ENCODE data around the gene TAAR1.
A peak's percentile ranks its signal among the peaks of the same experiment; 100 is the strongest.
"Not testable (repeated sequence)": the region's sequence is repeated elsewhere in the genome, so short reads cannot be mapped to it uniquely, and the experiment has no call there.

The TAAR1 gene

DNA sequence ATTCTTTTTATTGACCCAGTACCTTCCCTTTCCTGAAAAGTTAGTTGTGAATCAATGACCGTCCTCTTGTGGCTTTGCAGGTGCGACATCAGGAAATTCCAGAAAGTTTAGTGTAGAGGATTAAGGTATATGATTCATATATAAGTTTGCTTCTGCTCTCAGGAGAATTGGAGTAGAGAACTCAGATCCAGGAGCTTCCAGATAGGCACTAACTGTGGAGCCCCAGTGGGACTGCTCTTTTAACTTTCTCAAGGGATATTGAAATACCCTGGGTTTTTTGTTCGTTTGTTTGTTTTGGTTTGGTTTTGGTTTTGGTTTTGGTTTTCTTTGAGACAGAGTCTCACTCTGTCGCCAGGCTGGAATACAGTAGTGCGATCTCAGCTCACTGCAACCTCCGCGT, 44.4 kb downstream of the TAAR1 start:
- no peak for DNase-seq (ENCODE audit: extremely low read depth, insufficient read length)
- Histone ChIP-seq H3K36me3 (ENCODE audit: control insufficient read depth, insufficient read depth, low read length) (no peaks in the 10 kb centered on the region), H3K27me3 (replicated peaks; ENCODE audit: control insufficient read depth, insufficient read depth, low read length) (no peaks in the 10 kb centered on the region), H3K4me3 (replicated peaks; ENCODE audit: low read depth, low read length) (peak overlapping the region; percentile 28; the same call in 1 of the 2 replicates)
- TF ChIP-seq, protein P1, sequence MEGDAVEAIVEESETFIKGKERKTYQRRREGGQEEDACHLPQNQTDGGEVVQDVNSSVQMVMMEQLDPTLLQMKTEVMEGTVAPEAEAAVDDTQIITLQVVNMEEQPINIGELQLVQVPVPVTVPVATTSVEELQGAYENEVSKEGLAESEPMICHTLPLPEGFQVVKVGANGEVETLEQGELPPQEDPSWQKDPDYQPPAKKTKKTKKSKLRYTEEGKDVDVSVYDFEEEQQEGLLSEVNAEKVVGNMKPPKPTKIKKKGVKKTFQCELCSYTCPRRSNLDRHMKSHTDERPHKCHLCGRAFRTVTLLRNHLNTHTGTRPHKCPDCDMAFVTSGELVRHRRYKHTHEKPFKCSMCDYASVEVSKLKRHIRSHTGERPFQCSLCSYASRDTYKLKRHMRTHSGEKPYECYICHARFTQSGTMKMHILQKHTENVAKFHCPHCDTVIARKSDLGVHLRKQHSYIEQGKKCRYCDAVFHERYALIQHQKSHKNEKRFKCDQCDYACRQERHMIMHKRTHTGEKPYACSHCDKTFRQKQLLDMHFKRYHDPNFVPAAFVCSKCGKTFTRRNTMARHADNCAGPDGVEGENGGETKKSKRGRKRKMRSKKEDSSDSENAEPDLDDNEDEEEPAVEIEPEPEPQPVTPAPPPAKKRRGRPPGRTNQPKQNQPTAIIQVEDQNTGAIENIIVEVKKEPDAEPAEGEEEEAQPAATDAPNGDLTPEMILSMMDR (IDR thresholded peaks at IDR 0.05; ENCODE audit: insufficient read depth, low read length, poor library complexity, severe bottlenecking), result no peak

DNA sequence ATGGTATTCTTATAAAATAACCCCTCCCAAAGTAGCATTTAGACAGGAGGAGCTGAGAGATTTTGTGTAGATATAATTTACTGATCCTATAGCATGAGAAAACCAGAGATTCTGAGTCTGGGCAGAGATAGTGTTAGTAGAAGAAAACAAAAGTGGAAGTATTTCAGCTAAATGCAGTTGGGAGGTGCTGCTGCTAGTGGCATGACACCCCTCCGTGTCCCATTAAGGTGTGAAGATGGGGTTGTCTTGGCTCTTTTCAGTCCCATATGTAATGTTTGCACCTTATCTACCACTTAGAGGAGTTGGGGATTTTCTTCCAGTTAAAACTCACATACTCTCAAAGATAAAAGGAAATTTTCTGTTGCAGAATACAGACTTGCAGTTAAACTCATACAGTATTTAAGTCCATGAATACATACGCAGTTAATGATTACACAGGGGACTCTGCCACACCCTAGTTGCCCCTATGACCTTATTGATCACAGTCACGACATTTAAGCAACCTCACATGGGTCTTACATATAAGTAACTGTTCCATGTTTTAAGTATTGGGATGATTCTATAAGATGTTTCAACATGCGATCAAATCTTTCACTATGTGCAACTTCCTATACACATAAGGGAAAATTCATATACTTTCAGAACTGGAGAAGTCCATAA, 46.4 kb downstream of the TAAR1 start:
- Histone ChIP-seq H3K27me3 (replicated peaks; ENCODE audit: control insufficient read depth, insufficient read depth, low read length) (no peaks in the 10 kb centered on the region), H3K36me3 (ENCODE audit: control insufficient read depth, insufficient read depth, low read length) (no peaks in the 10 kb centered on the region), H3K4me3 (replicated peaks; ENCODE audit: low read depth, low read length) (no peak overlapping the region)
- TF ChIP-seq, protein P1 (IDR thresholded peaks at IDR 0.05; ENCODE audit: insufficient read depth, low read length, poor library complexity, severe bottlenecking), result no peak
- no peak for DNase-seq (ENCODE audit: extremely low read depth, insufficient read length)

DNA sequence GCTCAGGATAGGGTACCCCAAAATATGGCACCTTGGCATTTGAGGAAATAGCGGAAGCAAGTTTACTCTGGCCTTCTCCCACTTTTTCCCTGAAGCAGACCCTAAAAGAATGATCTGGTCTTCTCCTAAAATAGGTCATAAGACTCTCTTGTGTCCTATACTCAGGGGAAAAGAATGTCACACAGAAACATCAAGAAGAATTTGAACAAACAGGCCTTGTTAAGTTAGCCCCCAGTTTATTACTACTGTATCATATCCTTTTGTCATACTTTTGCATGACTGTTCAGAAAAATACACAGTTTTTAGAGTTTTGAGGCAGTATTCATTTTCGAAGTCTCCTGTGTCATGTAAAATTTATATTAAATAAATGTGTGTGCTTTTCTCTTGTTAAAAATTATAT, 47.4 kb downstream of the TAAR1 start:
- no peak for DNase-seq (ENCODE audit: extremely low read depth, insufficient read length)
- Histone ChIP-seq H3K27me3 (replicated peaks; ENCODE audit: control insufficient read depth, insufficient read depth, low read length) (no peaks in the 10 kb centered on the region), H3K4me3 (replicated peaks; ENCODE audit: low read depth, low read length) (no peak overlapping the region), H3K36me3 (ENCODE audit: control insufficient read depth, insufficient read depth, low read length) (no peaks in the 10 kb centered on the region)
- TF ChIP-seq, protein P1 (IDR thresholded peaks at IDR 0.05; ENCODE audit: insufficient read depth, low read length, poor library complexity, severe bottlenecking), result no peak

DNA sequence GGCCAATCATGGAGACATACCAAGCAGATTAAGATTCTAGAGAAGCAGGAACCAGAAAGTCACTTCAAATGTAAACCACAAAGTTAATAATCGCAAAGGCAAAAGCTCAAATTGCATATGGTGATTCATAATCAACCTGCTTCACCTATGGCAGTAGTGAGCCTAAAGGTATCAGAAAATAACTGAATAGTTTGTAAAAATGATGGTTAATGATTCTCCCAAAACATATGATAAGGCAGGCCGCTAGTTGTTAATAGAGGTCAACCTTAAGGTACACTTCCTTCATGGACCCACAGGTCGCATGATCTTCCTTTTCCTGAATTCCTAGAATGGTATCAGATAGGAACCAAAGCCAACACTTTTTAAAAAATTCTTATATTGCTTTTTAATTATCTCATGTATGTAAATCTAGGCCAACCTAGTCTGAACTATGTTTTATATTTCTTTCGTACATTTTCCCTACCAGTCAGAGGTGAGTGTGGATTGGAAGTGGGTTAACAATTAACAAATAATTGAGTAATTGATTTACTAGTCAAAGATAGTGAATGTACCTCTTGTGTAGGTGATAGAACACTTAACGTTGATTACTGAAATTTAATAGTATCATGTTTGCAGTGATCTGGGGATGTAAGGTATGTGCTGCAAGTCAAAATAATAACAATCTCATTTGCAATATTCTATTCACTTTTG, 51.3 kb downstream of the TAAR1 start:
- H3K27me3 ChIP-seq (replicated peaks; ENCODE audit: control insufficient read depth, insufficient read depth, low read length), result no peaks in the 10 kb centered on the region; the same call in 1 of the 2 replicates
- no peaks in the 10 kb centered on the region for H3K36me3 ChIP-seq (ENCODE audit: control insufficient read depth, insufficient read depth, low read length)
- TF ChIP-seq, protein P1 (IDR thresholded peaks at IDR 0.05; ENCODE audit: insufficient read depth, low read length, poor library complexity, severe bottlenecking), result no peak
- DNase-seq (ENCODE audit: extremely low read depth, insufficient read length), result no peak
- no peak overlapping the region for H3K4me3 ChIP-seq (replicated peaks; ENCODE audit: low read depth, low read length)

DNA sequence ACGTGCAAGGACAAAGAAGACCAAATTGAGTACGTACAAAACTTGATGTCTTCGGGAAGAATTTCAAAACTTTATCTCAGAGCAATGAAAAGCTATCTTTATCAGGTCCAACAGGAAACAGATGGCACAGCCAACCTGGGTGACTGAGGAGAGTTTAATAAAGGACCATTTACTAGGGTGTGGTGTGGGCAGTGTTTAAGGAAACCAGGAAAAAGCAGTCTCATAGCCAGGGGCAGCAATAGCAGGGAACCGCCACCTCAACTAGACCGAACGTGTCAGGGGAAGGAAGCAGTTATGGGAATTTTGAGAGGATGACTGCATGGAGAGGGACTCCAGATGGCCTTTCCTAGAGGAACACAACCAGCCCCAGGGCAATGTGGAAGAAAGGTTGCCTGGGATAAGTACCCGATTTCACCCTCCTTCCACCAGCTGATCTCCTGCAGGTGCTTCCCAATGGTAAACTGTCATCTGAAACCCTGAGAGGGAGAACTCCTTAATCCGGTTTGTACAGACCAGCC, 54.3 kb downstream of the TAAR1 start:
- DNase-seq (ENCODE audit: extremely low read depth, insufficient read length), result no peak
- TF ChIP-seq, protein P1 (IDR thresholded peaks at IDR 0.05; ENCODE audit: insufficient read depth, low read length, poor library complexity, severe bottlenecking), result no peak
- H3K4me3 ChIP-seq (replicated peaks; ENCODE audit: low read depth, low read length), result no peak overlapping the region
- H3K27me3 ChIP-seq (replicated peaks; ENCODE audit: control insufficient read depth, insufficient read depth, low read length), result no peaks in the 10 kb centered on the region; the same call in 1 of the 2 replicates
- no peaks in the 10 kb centered on the region for H3K36me3 ChIP-seq (ENCODE audit: control insufficient read depth, insufficient read depth, low read length)

DNA sequence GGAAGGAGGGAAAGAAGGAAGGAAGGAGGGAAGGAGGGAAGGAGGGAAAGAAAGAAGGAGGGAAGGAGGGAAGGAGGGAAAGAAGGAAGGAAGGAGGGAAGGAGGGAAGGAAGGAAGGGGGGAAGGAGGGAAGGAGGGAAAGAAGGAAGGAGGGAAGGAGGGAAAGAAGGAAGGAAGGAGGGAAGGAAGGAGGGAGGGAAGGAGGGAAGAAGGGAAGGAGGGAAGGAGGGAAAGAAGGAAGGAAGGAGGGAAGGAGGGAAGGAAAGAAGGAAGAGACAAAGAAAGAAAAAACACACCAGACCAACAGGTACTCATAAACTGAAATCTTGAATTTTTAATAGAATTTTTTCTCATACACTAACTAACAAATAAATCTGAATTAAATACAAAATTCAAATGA, 58.1 kb downstream of the TAAR1 start:
- not testable (repeated sequence) for H3K27me3 ChIP-seq (replicated peaks; ENCODE audit: control insufficient read depth, insufficient read depth, low read length); H3K4me3 ChIP-seq (replicated peaks; ENCODE audit: low read depth, low read length); H3K36me3 ChIP-seq (ENCODE audit: control insufficient read depth, insufficient read depth, low read length); DNase-seq (ENCODE audit: extremely low read depth, insufficient read length)
